Measurements from ENCODE around the gene IL17RB. TPM values are rescaled to one million over a fixed set of nuclear protein-coding genes. Genes with fewer than 3 reads are reported as not detected.

Gene IL17RB
- total and polyA plus RNA-seq, 11 donors: 0.09 to 1.5 (median 0.61) TPM; not detected in 1

GRCh38 chr3:53813876-53814275, 32.5 kb upstream of the IL17RB start:
- 84 to 88% (median 85%) methylated on average over 10 of the region's 10 CpGs for WGBS, 4 donors
- H3K27me3 ChIP-seq: no peaks in the 10 kb centered on the region
- H3K4me3 ChIP-seq: no peak overlapping the region
- ATAC-seq (no peak), DNase-seq (no peak)
- intact Hi-C loops (cut with DNase I): no loop called here
- no peak overlapping the region for H3K27ac ChIP-seq
- H3K4me1 ChIP-seq: no peaks in the 10 kb centered on the region
- TF ChIP-seq POLR2A (IDR thresholded peaks at IDR 0.05) (no peak), CTCF (IDR thresholded peaks at IDR 0.05) (no peak)
- H3K36me3 ChIP-seq: no peaks in the 10 kb centered on the region
- H3K9me3 ChIP-seq: no peaks in the 10 kb centered on the region

GRCh38 chr3:53815067-53815466, 31.3 kb upstream of the IL17RB start:
- DNase-seq: no peak
- no peak for ATAC-seq
- WGBS, 4 donors: 84 to 96% (median 88%) methylated on average over 4 of the region's 4 CpGs
- Histone ChIP-seq H3K9me3 (no peaks in the 10 kb centered on the region), H3K27me3 (no peaks in the 10 kb centered on the region), H3K36me3 (no peaks in the 10 kb centered on the region), H3K4me1 (no peaks in the 10 kb centered on the region), H3K4me3 (no peak overlapping the region), H3K27ac (no peak overlapping the region)
- intact Hi-C loops (cut with DNase I): no loop called here
- no peak for TF ChIP-seq CTCF (IDR thresholded peaks at IDR 0.05)
- no peak for TF ChIP-seq POLR2A (IDR thresholded peaks at IDR 0.05)

GRCh38 chr3:53815651-53816050, 30.7 kb upstream of the IL17RB start:
- Histone ChIP-seq H3K27ac (no peak overlapping the region), H3K27me3 (no peaks in the 10 kb centered on the region), H3K9me3 (no peaks in the 10 kb centered on the region), H3K4me3 (no peak overlapping the region), H3K36me3 (no peaks in the 10 kb centered on the region), H3K4me1 (no peaks in the 10 kb centered on the region)
- WGBS, 4 donors: 88 to 94% (median 93%) methylated on average over 7 of the region's 7 CpGs
- DNase-seq: no peak
- no peak for ATAC-seq
- no peak for TF ChIP-seq POLR2A (IDR thresholded peaks at IDR 0.05)
- no peak for TF ChIP-seq CTCF (IDR thresholded peaks at IDR 0.05)
- intact Hi-C loops (cut with DNase I): no loop called here

- H3K4me3 ChIP-seq: no peak overlapping the region
- H3K27me3 ChIP-seq: no peaks in the 10 kb centered on the region
- H3K4me1 ChIP-seq: no peaks in the 10 kb centered on the region
- WGBS, 4 donors: 78 to 87% (median 83%) methylated on average over 4 of the region's 4 CpGs
- ATAC-seq (no peak), DNase-seq (no peak)
- H3K36me3 ChIP-seq: no peaks in the 10 kb centered on the region
- no peak overlapping the region for H3K27ac ChIP-seq
- TF ChIP-seq CTCF (IDR thresholded peaks at IDR 0.05): no peak
- TF ChIP-seq POLR2A (IDR thresholded peaks at IDR 0.05): no peak
- intact Hi-C loops (cut with DNase I): no loop called here
- H3K9me3 ChIP-seq: no peaks in the 10 kb centered on the region
Measured at GRCh38 chr3:53816425-53816824, 29.9 kb upstream of the IL17RB start.
